GM10248 (cell line): ENCODE results near the gene NHS.

Source experiments
- CTCF ChIA-PET: fragments of 300-600 bp; sonication (Branson Sonifier 250); formaldehyde crosslinking; extraction: SDS; loops from one replicate; lab custom pipeline; 2021; ENCODE audit warnings: antibody characterized with exemption; lab: Yijun Ruan, JAX
- POLR2A ChIA-PET: fragments of 350-650 bp; sonication (Branson Sonifier 250); formaldehyde crosslinking; extraction: SDS; loops from one replicate; lab custom pipeline; 2020; ENCODE audit warnings: antibody characterized with exemption; lab: Yijun Ruan, JAX
- DNase-seq: peaks from one replicate; pipeline ENCODE4 v3.0.0; 2012; ENCODE audit errors: extremely low spot score
- CTCF ChIP-seq: IDR thresholded peaks from 2 replicates; pipeline ENCODE4 v1.5.1; 2012; ENCODE audit warnings: mild to moderate bottlenecking, low read depth; ENCODE audit errors: extremely low read depth, missing control alignments, control extremely low read depth

The NHS gene

GRCh38 chrX:17656035-17656418, 281.0 kb downstream of the NHS start:
- ChIA-PET CTCF (no interaction called here), POLR2A (no interaction called here)
- TF ChIP-seq CTCF, result no peak
- no peak for DNase-seq

DNA sequence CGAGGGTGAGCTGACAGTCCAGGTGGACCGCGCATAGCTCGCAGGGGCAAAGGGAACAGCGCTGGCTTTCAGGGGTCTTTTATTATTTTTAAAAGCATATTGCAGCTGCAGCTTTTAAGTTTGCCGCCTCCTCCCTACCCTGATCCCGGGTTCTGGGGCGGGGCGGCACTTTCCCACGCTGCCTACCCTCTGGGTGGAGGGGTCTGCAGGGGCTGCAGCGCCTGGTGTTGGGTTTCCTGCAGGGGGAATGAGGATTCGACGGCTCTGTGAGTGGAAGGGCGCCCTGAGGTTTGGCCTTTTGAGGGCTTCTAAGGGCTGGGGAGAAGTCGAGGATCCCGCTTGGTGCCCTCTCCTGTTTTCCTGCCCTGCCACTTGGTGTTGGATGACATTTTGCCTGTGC, 281.6 kb downstream of the NHS start:
- CTCF ChIA-PET, result no interaction called here
- POLR2A ChIA-PET, result no interaction called here
- DNase-seq, result no peak
- TF ChIP-seq CTCF, result no peak

GRCh38 chrX:17662391-17662790, 287.4 kb downstream of the NHS start:
- ChIA-PET CTCF (no interaction called here), POLR2A (no interaction called here)
- TF ChIP-seq CTCF, result no peak
- no peak for DNase-seq

GRCh38 chrX:17668929-17669328, 293.9 kb downstream of the NHS start:
- CTCF ChIA-PET, result no interaction called here
- POLR2A ChIA-PET, result no interaction called here
- DNase-seq, result no peak
- TF ChIP-seq CTCF, result no peak

- ChIA-PET CTCF (no interaction called here), POLR2A (no interaction called here)
- no peak for DNase-seq
- no peak for TF ChIP-seq CTCF
Observed at GRCh38 chrX:17669458-17669857, 294.5 kb downstream of the NHS start.

- CTCF ChIA-PET, result no interaction called here
- POLR2A ChIA-PET, result no interaction called here
- no peak for DNase-seq
- no peak for TF ChIP-seq CTCF
Observed at GRCh38 chrX:17669891-17670290, 294.9 kb downstream of the NHS start.

DNA sequence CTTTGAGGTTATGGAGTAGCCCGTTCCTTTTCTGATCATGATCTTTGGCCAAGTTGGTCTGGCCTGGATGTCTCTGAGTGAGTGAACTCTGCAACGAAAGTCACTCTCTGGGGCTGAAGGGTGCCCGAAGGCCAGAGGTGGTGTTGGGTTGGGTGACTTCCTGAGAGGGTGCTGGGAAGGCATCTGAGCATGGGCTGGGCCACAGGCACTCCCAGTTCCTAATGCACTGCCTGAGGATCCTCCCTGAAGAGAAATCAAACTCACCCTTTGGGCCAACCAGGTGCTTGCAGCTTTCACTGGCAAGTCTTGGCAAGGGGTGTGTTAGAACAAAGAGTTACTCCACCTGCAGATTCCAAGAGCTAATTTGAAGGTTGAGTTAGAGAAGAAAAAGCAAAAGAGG, 295.9 kb downstream of the NHS start:
- ChIA-PET POLR2A (no interaction called here), CTCF (no interaction called here)
- no peak for DNase-seq
- TF ChIP-seq CTCF, result no peak
